K562 (cell line): ENCODE data around the gene ADPRH. TPM values are rescaled to one million over a fixed set of nuclear protein-coding genes. Genes with fewer than 3 reads are reported as not detected.

Source experiments
- ATAC-seq: fragments of 200-7000 bp; cut with Tn5 transposase; 3 replicates; pipeline ENCODE4 v1.9.1; 2020; ENCODE audit warnings: moderate library complexity
- BruUV-seq: library from RNA; stranded (reverse); fragments of 400-500 nt; replicated peaks from 2 replicates; lab custom pipeline; 2021; lab: Mats Ljungman, UMichigan
- CTCF ChIA-PET: fragments of 300-600 bp; formaldehyde crosslinking; extraction: SDS; loops from one replicate; lab custom pipeline; 2021; ENCODE audit warnings: low intra/inter-chr PET ratio; lab: Yijun Ruan, JAX
- POLR2A ChIA-PET: fragments of 300-600, 350-650 bp; sonication (Branson Sonifier 250); formaldehyde crosslinking; extraction: SDS; loops from one replicate; lab custom pipeline; 2021; ENCODE audit warnings: antibody characterized with exemption, inconsistent platforms; lab: Yijun Ruan, JAX
- DNase-seq, 4 experiments: peaks; one replicate each; pipeline versions ENCODE4 v3.0.0 to v3.0.0-alpha.2; 2011 to 2018; ENCODE audit warnings: low spot score in 3 of 4, mixed read lengths in 3 of 4; ENCODE audit errors: extremely low read depth in 1 of 4
- FAIRE-seq: peaks from 2 replicates; lab custom pipeline; 2011; peaks lifted over from hg19 to GRCh38; lab: Jason Lieb, UNC
- H2AFZ ChIP-seq: 2 replicates; pipeline ENCODE4 v1.6.0; 2011; ENCODE audit warnings: low read depth, low read length, control low read depth, inconsistent platforms
- H3K27ac ChIP-seq: fragments of 200-600 bp; 3 replicates; pipeline ENCODE4 v1.8.0; 2011; ENCODE audit warnings: low read depth, mild to moderate bottlenecking, control low read depth, inconsistent platforms, low read length, moderate library complexity, mixed read lengths; ENCODE audit errors: extremely low read depth
- H3K27me3 ChIP-seq, 2 experiments: fragments of 300-600 bp in 1 of 2; 2 replicates in 1 of 2; 3 replicates in 1 of 2; pipeline versions ENCODE4 v1.6.0 to v1.8.0; 2011; ENCODE audit warnings: inconsistent platforms in 2 of 2, low read length in 2 of 2, mild to moderate bottlenecking in 1 of 2, mixed read lengths in 1 of 2, moderate library complexity in 1 of 2; ENCODE audit not compliant: control insufficient read depth in 2 of 2, insufficient read depth in 2 of 2
- H3K36me3 ChIP-seq: fragments of 300-600 bp; 3 replicates; pipeline ENCODE4 v1.8.0; 2011; ENCODE audit warnings: mild to moderate bottlenecking, low read length, inconsistent platforms; ENCODE audit not compliant: control insufficient read depth, insufficient read depth
- H3K4me1 ChIP-seq, 2 experiments: fragments of 200-600 bp in 1 of 2; replicated peaks in 1 of 2; 2 replicates in 1 of 2; 3 replicates in 1 of 2; pipeline versions ENCODE4 v1.5.1 to v1.8.0; 2011; ENCODE audit warnings: inconsistent platforms in 2 of 2, low read length in 2 of 2, mild to moderate bottlenecking in 1 of 2, mixed read lengths in 1 of 2, moderate library complexity in 1 of 2; ENCODE audit not compliant: control insufficient read depth in 2 of 2, insufficient read depth in 2 of 2
- H3K4me2 ChIP-seq: 2 replicates; pipeline ENCODE4 v1.6.1; 2011; ENCODE audit warnings: low read length, control low read depth, inconsistent platforms, mixed read lengths; ENCODE audit not compliant: insufficient read depth
- H3K4me3 ChIP-seq: fragments of 200-600 bp; sonication (generic), shearing (Covaris generic); 2 replicates; pipeline ENCODE4 v1.5.1; 2016; ENCODE audit warnings: control low read depth, inconsistent platforms
- H3K79me2 ChIP-seq: fragments of 200-600 bp; 3 replicates; pipeline ENCODE4 v1.8.0; 2011; ENCODE audit warnings: low read length, inconsistent platforms; ENCODE audit not compliant: control insufficient read depth, insufficient read depth
- H3K9ac ChIP-seq, 2 experiments: 2 replicates each; pipeline versions ENCODE4 v1.6.0 to v1.6.1; 2011; ENCODE audit warnings: low read depth in 2 of 2, low read length in 2 of 2, control low read depth in 1 of 2, inconsistent platforms in 1 of 2, mild to moderate bottlenecking in 1 of 2, mixed read lengths in 1 of 2; ENCODE audit not compliant: insufficient read depth in 1 of 2
- H3K9me1 ChIP-seq: one replicate; pipeline ENCODE4 v1.6.0; 2011; ENCODE audit warnings: inconsistent platforms, mild to moderate bottlenecking, low read length, moderate library complexity; ENCODE audit not compliant: control insufficient read depth, insufficient read depth
- H3K9me3 ChIP-seq: replicated peaks from 2 replicates; pipeline ENCODE4 v1.5.1; 2011; ENCODE audit warnings: low read depth, low read length, inconsistent platforms; ENCODE audit not compliant: control insufficient read depth, insufficient read depth
- H4K20me1 ChIP-seq: replicated peaks from 2 replicates; pipeline ENCODE4 v1.6.1; 2011; ENCODE audit warnings: low read length, inconsistent platforms, mixed read lengths; ENCODE audit not compliant: control insufficient read depth, insufficient read depth
- BRF2 ChIP-seq: IDR thresholded peaks from 3 replicates; pipeline ENCODE4 v1.6.1; 2011; ENCODE audit warnings: borderline replicate concordance, mild to moderate bottlenecking; ENCODE audit not compliant: insufficient read length, insufficient read depth
- NKRF ChIP-seq: fragments of 450-650 bp; IDR thresholded peaks from 2 replicates; pipeline ENCODE4 v1.6.1; 2016; ENCODE audit warnings: borderline replicate concordance
- RBM14 ChIP-seq: fragments of 200-400 bp; formaldehyde crosslinking; IDR thresholded peaks from 2 replicates; pipeline ENCODE4 v1.6.1; 2018; ENCODE audit warnings: low read depth, mild to moderate bottlenecking, low read length, moderate library complexity, borderline replicate concordance; ENCODE audit not compliant: insufficient read depth
- ZBTB43 ChIP-seq: sonication (generic); formaldehyde crosslinking; IDR thresholded peaks from 2 replicates; pipeline ENCODE4 v1.8.0; 2023; ENCODE audit warnings: mild to moderate bottlenecking, missing genetic modification reagents
- ZNF639 ChIP-seq, 2 experiments: fragments of 200-800 bp in 1 of 2; sonication (Bioruptor generic) in 1 of 2; sonication (generic) in 1 of 2; formaldehyde crosslinking in 1 of 2; IDR thresholded peaks in 1 of 2; conservative IDR thresholded peaks in 1 of 2; 2 replicates each; pipeline versions ENCODE4 v1.5.0 to v1.6.1; 2016 to 2020; ENCODE audit warnings: missing compliant biosample characterization in 1 of 2, missing genetic modification characterization in 1 of 2, missing genetic modification reagents in 1 of 2
- WGBS: fragments of 100-300 bp; shearing (Covaris generic); methylation state at CpG from one replicate; pipeline ENCODE4 v1.1.6; 2016; ENCODE audit warnings: low coverage, mixed read lengths; ENCODE audit not compliant: insufficient coverage; ENCODE audit errors: missing lambda C conversion rate; 5-methylcytosine and 5-hydroxymethylcytosine counted together
- in situ Hi-C: fragments of 300-500 bp; cut with MboI; formaldehyde crosslinking; loops from 4 replicates; pipeline ENCODE4 v1.15.0; 2018; ENCODE audit warnings: inconsistent platforms, mixed read lengths
- intact Hi-C: fragments of 100-400 bp; cut with micrococcal nuclease; formaldehyde crosslinking; loops from 2 replicates; pipeline ENCODE4 v1.14.2; 2022
- polyA plus RNA-seq, 8 experiments: library from polyadenylated mRNA; depleted of rRNA in 4 of 8; stranded (reverse) in 5 of 8; unstranded in 3 of 8; fragments of >200 nt; fragmentation: Nextera tagmentation in 2 of 8; fragmentation: Illumina TruSeq in 1 of 8; extraction: Ambion mirVana in 2 of 8; extraction: Trizol in 1 of 8; gene quantifications; 2 replicates each; pipeline versions ENCODE4 v1.2.1 to v1.2.3, GENCODE V29; 2011 to 2014; ENCODE audit warnings: inconsistent platforms in 1 of 8, missing spikeins in 1 of 8
- total RNA-seq, 7 experiments: library from RNA; depleted of rRNA in 6 of 7; stranded (reverse); fragments of >200 nt in 6 of 7; fragmentation: Illumina TruSeq in 2 of 7; extraction: Trizol in 2 of 7; gene quantifications; 2 replicates each; pipeline versions ENCODE4 v1.2.1 to v1.2.3, GENCODE V29; 2011 to 2021; ENCODE audit warnings: low replicate concordance in 1 of 7

Gene ADPRH
- total and polyA plus RNA-seq, 9 of the 15 experiments (the other 6 are each of a cell fraction or from before 2014, with no cell fraction given) = 0.01 to 1.4 (median 0.65) TPM

GRCh38 chr3:119538772-119539171 is 40.5 kb upstream of the ADPRH start:
- H2AFZ ChIP-seq = no peak overlapping the region
- 43% methylated on average over 1 of the region's 1 CpG for WGBS
- no peak overlapping the region for H3K4me2 ChIP-seq
- FAIRE-seq (no peak), ATAC-seq (no peak)
- H3K9me1 ChIP-seq = no peaks in the 10 kb centered on the region
- no peak overlapping the region for H3K9ac ChIP-seq
- no peaks in the 10 kb centered on the region for H3K4me1 ChIP-seq
- in situ Hi-C loops (no loop called here), intact Hi-C loops (no loop called here)
- POLR2A ChIA-PET = no interaction called here
- no peak overlapping the region for H3K4me3 ChIP-seq
- H3K9me3 ChIP-seq = no peaks in the 10 kb centered on the region
- H3K27ac ChIP-seq = no peak overlapping the region
- TF ChIP-seq BRF2 (no peak), RBM14 (no peak), ZBTB43 (CRISPR knock-in tag) (no peak), ZNF639 (CRISPR knock-in tag; conservative IDR thresholded peaks at IDR 0.05 in 1 of 2, IDR thresholded peaks at IDR 0.05 in 1 of 2) (no peak), NKRF (no peak)
- TF ChIP-seq, all 486 proteins: peak for 0
- Histone ChIP-seq H4K20me1 (no peaks in the 10 kb centered on the region), H3K27me3 (no peaks in the 10 kb centered on the region), H3K36me3 (no peaks in the 10 kb centered on the region; the same call in 2 of the 3 replicates), H3K79me2 (no peaks in the 10 kb centered on the region)
- BruUV-seq = no TSS peak
- CTCF ChIA-PET = interaction anchor here (0.6 kb wide), 1 partner anchor 14 kb away, joined by 3 read pairs; no protein-coding TSS in a partner anchor
- no peak for DNase-seq
